Neural progenitor cell (in vitro differentiated cells): ENCODE results near the gene KLRC3. TPM values are rescaled to one million over a fixed set of nuclear protein-coding genes. Genes with fewer than 3 reads are reported as not detected.
"Not testable (repeated sequence)": the region's sequence is repeated elsewhere in the genome, so short reads cannot be mapped to it uniquely, and the experiment has no call there.

Experiments
- DNase-seq: peaks from one replicate; pipeline ENCODE4 v3.0.0-alpha.2; 2016; ENCODE audit warnings: low spot score
- H2AFZ ChIP-seq: fragments of 200-600 bp; sonication (generic); replicated peaks from 2 replicates; pipeline ENCODE4 v1.6.1; 2016; ENCODE audit warnings: antibody characterized with exemption
- H3F3A ChIP-seq: fragments of 200-600 bp; sonication (generic); 2 replicates; pipeline ENCODE4 v1.6.1; 2016; ENCODE audit warnings: antibody characterized with exemption, low read depth
- H3K27ac ChIP-seq: fragments of 200-600 bp; sonication (generic); 2 replicates; pipeline ENCODE4 v1.5.1; 2016; ENCODE audit warnings: mild to moderate bottlenecking
- H3K27me3 ChIP-seq: fragments of 200-600 bp; sonication (generic); 2 replicates; pipeline ENCODE4 v1.6.1; 2016; ENCODE audit warnings: mild to moderate bottlenecking, moderate library complexity
- H3K36me3 ChIP-seq: fragments of 200-600 bp; sonication (generic); 2 replicates; pipeline ENCODE4 v1.5.1; 2016
- H3K4me1 ChIP-seq: fragments of 200-600 bp; sonication (generic); 2 replicates; pipeline ENCODE4 v1.6.1; 2016; ENCODE audit warnings: mixed run types
- H3K4me2 ChIP-seq: fragments of 200-600 bp; sonication (generic); 2 replicates; pipeline ENCODE4 v1.6.1; 2016
- H3K4me3 ChIP-seq: fragments of 200-600 bp; sonication (generic); 2 replicates; pipeline ENCODE4 v1.5.1; 2016
- H3K79me2 ChIP-seq: fragments of 200-600 bp; sonication (generic); 2 replicates; pipeline ENCODE4 v1.6.1; 2016; ENCODE audit warnings: low read depth
- H3K9ac ChIP-seq: fragments of 200-600 bp; sonication (generic); 2 replicates; pipeline ENCODE4 v1.6.1; 2016
- H3K9me3 ChIP-seq: fragments of 200-600 bp; sonication (generic); 2 replicates; pipeline ENCODE4 v1.5.1; 2016; ENCODE audit warnings: low read depth
- H4K20me1 ChIP-seq: fragments of 200-600 bp; sonication (generic); 2 replicates; pipeline ENCODE4 v1.6.1; 2016; ENCODE audit warnings: low read depth
- H3K27ac Mint-ChIP-seq: 3 replicates; pipeline ENCODE4 v1.8.0; 2021; ENCODE audit warnings: mixed read lengths
- H3K27me3 Mint-ChIP-seq: 2 replicates; pipeline ENCODE4 v1.8.0; 2022; ENCODE audit warnings: low read depth, mild to moderate bottlenecking, inconsistent platforms, moderate library complexity, mixed read lengths; ENCODE audit not compliant: insufficient read depth
- H3K36me3 Mint-ChIP-seq: 3 replicates; pipeline ENCODE4 v1.8.0; 2021; ENCODE audit warnings: mixed read lengths
- H3K4me1 Mint-ChIP-seq: 3 replicates; pipeline ENCODE4 v1.8.0; 2021; ENCODE audit warnings: mixed read lengths
- H3K4me3 Mint-ChIP-seq: 3 replicates; pipeline ENCODE4 v1.8.0; 2021; ENCODE audit warnings: mild to moderate bottlenecking, moderate library complexity, mixed read lengths
- H3K9me3 Mint-ChIP-seq: 3 replicates; pipeline ENCODE4 v1.8.0; 2020; ENCODE audit warnings: mixed read lengths
- EZH2 ChIP-seq: fragments of 200-600 bp; sonication (generic); IDR thresholded peaks from 2 replicates; pipeline ENCODE4 v1.6.1; 2017; ENCODE audit warnings: antibody characterized with exemption, mild to moderate bottlenecking, moderate library complexity
- EZH2phosphoT487 ChIP-seq: fragments of 200-600 bp; sonication (generic); IDR thresholded peaks from 2 replicates; pipeline ENCODE4 v1.6.1; 2017; ENCODE audit warnings: antibody characterized with exemption
- total RNA-seq: library from RNA; depleted of rRNA; stranded (reverse); fragments of >200 nt; gene quantifications from 2 replicates; pipeline ENCODE4 v1.2.3, GENCODE V29; 2015; ENCODE audit warnings: low replicate concordance
- TF ChIP-seq, protein P1 (sequence below): fragments of 200-600 bp; sonication (generic); IDR thresholded peaks from 2 replicates; pipeline ENCODE4 v1.5.1; 2017; ENCODE audit warnings: antibody characterized with exemption, mild to moderate bottlenecking

The KLRC3 gene
- total RNA-seq, 1 donor from 2014 or later, result not detected

DNA sequence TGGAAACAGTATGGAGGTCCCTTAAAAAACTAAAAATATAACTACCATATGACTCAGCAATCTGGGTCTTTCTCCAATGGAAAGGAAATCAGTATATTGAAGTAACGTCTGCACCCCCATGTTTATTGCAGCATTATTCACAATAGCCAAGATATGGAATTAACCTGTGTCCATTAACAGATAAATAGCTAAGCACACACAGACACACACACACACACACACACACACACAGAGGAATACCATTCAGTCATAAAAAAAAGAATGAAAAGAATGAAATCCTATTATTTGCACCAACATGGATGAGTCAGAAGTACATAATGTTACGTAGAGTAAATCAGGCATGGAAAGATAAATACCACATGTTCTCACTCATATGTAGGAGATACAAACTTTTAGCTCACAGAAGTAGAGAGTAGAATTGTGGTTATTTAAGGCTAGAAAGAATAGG lies 35.2 kb downstream of the KLRC3 start:
- H3K4me2 ChIP-seq, result no peak overlapping the region
- H4K20me1 ChIP-seq, result no peaks in the 10 kb centered on the region
- H3K4me1 ChIP-seq, result no peaks in the 10 kb centered on the region
- H3K36me3 ChIP-seq, result no peaks in the 10 kb centered on the region
- no peaks in the 10 kb centered on the region for H3K79me2 ChIP-seq
- Mint-ChIP-seq H3K4me3 (no peak overlapping the region), H3K36me3 (no peaks in the 10 kb centered on the region), H3K27ac (no peak overlapping the region), H3K27me3 (no peaks in the 10 kb centered on the region), H3K9me3 (no peaks in the 10 kb centered on the region), H3K4me1 (no peaks in the 10 kb centered on the region)
- no peaks in the 10 kb centered on the region for H3K9me3 ChIP-seq
- no peak for DNase-seq
- H3K4me3 ChIP-seq, result no peak overlapping the region
- H3F3A ChIP-seq, result no peaks in the 10 kb centered on the region
- H3K27ac ChIP-seq, result no peak overlapping the region
- no peak overlapping the region for H2AFZ ChIP-seq
- no peak overlapping the region for H3K9ac ChIP-seq
- H3K27me3 ChIP-seq, result no peaks in the 10 kb centered on the region
- TF ChIP-seq, protein P1, sequence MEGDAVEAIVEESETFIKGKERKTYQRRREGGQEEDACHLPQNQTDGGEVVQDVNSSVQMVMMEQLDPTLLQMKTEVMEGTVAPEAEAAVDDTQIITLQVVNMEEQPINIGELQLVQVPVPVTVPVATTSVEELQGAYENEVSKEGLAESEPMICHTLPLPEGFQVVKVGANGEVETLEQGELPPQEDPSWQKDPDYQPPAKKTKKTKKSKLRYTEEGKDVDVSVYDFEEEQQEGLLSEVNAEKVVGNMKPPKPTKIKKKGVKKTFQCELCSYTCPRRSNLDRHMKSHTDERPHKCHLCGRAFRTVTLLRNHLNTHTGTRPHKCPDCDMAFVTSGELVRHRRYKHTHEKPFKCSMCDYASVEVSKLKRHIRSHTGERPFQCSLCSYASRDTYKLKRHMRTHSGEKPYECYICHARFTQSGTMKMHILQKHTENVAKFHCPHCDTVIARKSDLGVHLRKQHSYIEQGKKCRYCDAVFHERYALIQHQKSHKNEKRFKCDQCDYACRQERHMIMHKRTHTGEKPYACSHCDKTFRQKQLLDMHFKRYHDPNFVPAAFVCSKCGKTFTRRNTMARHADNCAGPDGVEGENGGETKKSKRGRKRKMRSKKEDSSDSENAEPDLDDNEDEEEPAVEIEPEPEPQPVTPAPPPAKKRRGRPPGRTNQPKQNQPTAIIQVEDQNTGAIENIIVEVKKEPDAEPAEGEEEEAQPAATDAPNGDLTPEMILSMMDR, result no peak
- TF ChIP-seq EZH2 (no peak), EZH2phosphoT487 (no peak)

DNA sequence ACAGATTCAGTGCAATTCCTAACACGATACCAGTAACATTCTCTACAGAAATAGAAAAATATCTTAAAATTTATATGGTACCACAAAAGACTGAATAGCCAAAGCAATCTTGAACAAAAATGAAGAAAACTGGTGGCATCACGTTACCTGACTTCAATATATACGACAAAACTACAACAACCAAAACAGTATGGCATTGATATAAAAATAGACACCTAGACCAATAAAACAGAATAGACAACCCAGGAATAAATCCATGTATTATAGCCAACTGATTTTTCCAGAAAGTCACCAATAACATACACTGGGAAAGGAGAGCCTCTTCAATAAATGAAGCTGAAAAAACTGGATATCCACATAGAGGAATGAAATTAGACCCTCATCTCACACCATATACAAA lies 36.2 kb downstream of the KLRC3 start:
- Histone ChIP-seq H3K9ac (no peak overlapping the region), H3K9me3 (no peaks in the 10 kb centered on the region), H3K27ac (no peak overlapping the region), H2AFZ (no peak overlapping the region), H3K4me3 (no peak overlapping the region), H3K4me2 (no peak overlapping the region), H3K4me1 (no peaks in the 10 kb centered on the region), H3K79me2 (no peaks in the 10 kb centered on the region), H3F3A (no peaks in the 10 kb centered on the region), H4K20me1 (no peaks in the 10 kb centered on the region), H3K36me3 (no peaks in the 10 kb centered on the region), H3K27me3 (no peaks in the 10 kb centered on the region)
- Mint-ChIP-seq H3K27ac (no peak overlapping the region), H3K4me3 (no peak overlapping the region), H3K36me3 (no peaks in the 10 kb centered on the region), H3K27me3 (no peaks in the 10 kb centered on the region), H3K9me3 (no peaks in the 10 kb centered on the region), H3K4me1 (no peaks in the 10 kb centered on the region)
- TF ChIP-seq EZH2, result no peak
- no peak for TF ChIP-seq EZH2phosphoT487
- TF ChIP-seq, protein P1, result no peak
- DNase-seq, result no peak

DNA sequence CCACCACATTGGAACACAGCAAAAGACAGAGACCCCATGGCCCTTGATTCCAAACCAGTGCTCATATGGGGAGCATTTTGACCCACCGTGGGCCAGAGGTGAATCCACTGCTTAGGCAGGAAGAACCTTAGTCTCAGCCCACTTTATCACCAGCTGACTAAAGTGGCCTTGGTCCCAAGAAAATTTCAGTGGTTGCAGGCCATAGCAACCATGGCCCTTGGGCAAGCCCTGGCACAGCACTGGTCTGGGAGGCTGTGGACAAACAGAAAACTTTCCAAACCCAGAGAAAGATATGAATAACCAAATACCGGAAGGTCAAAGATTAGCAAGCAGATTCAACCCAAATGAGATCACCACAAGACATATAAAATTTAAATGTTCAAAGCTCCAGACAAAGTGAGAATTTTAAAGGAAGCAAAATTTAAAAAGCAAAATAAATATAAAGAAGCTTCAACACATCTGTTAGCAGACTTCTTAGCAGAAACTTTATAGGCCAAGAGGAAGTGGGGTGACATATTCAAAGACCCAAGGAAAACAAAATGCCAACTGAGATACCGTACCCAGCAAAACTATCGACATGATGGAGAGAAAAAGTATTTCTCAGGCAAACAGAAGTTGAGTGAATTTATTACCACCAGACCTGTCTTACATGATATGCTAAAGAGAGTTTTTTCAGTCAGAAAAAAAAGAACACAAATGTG lies 38.3 kb downstream of the KLRC3 start:
- Histone ChIP-seq H2AFZ (no peak overlapping the region), H3K4me3 (no peak overlapping the region), H3K9me3 (no peaks in the 10 kb centered on the region), H3K4me2 (no peak overlapping the region), H3K79me2 (no peaks in the 10 kb centered on the region), H3K9ac (no peak overlapping the region), H4K20me1 (no peaks in the 10 kb centered on the region), H3K36me3 (no peaks in the 10 kb centered on the region), H3K27ac (no peak overlapping the region), H3F3A (no peaks in the 10 kb centered on the region), H3K27me3 (no peaks in the 10 kb centered on the region), H3K4me1 (no peaks in the 10 kb centered on the region)
- Mint-ChIP-seq H3K27ac (no peak overlapping the region), H3K4me1 (no peaks in the 10 kb centered on the region), H3K36me3 (no peaks in the 10 kb centered on the region), H3K4me3 (no peak overlapping the region), H3K27me3 (no peaks in the 10 kb centered on the region), H3K9me3 (no peaks in the 10 kb centered on the region)
- TF ChIP-seq, protein P1, result no peak
- no peak for TF ChIP-seq EZH2phosphoT487
- no peak for TF ChIP-seq EZH2
- DNase-seq, result no peak

DNA sequence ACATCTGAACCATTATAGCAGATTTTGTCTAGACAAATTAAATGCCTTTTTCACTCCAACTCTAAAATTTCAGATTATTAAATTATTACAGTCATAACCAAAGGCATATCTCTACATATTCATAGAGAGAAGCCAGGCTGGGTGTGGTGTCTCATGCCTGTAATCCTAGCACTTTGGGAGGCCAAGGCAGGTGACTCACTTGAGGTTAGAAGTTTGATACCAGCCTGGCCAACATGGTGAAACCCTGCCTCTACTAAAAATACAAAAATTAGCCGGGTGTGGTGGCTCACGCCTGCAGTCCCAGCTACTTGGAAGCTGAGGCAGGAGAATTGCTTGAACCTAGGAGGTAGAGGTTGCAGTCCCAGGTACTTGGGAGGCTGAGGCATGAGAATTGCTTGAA lies 41.7 kb downstream of the KLRC3 start:
- H3K27me3 ChIP-seq, H3K27ac Mint-ChIP-seq, H3K36me3 ChIP-seq, H3K4me3 Mint-ChIP-seq, H3F3A ChIP-seq, H3K79me2 ChIP-seq, H3K4me2 ChIP-seq, H3K9me3 Mint-ChIP-seq, H3K27me3 Mint-ChIP-seq, DNase-seq, H3K36me3 Mint-ChIP-seq, H3K9ac ChIP-seq, H3K4me1 ChIP-seq, H2AFZ ChIP-seq, H3K4me1 Mint-ChIP-seq, H3K9me3 ChIP-seq, H4K20me1 ChIP-seq, H3K4me3 ChIP-seq, H3K27ac ChIP-seq: not testable (repeated sequence)
